UCSD-AML1 (cell line): ENCODE data around the gene TFDP3.

Experiments used
- DNase-seq: peaks from one replicate; lab custom pipeline; 2025; ENCODE audit not compliant: unreplicated experiment; lab: John Stamatoyannopoulos, UW

The TFDP3 gene

DNA sequence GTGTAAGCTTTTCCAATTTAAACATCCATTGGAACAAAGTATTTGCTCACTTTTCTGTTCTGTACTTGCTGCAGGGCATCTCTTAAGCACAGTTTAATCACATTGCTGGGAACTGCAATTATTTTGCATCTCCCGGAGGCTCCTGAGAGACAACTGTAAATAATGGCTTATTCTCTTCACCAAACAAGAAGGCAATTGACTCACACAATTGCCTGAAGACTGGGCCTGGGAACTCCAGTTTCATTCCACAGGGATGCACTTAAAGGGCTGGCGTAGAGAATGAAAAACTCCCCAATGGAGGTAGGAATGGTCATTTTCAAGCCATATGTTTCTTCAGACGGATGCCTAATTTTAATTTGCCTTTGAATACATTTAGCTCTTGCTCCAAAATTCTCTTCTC lies 29.5 kb downstream of the TFDP3 start:
- DNase-seq: no peak

DNA sequence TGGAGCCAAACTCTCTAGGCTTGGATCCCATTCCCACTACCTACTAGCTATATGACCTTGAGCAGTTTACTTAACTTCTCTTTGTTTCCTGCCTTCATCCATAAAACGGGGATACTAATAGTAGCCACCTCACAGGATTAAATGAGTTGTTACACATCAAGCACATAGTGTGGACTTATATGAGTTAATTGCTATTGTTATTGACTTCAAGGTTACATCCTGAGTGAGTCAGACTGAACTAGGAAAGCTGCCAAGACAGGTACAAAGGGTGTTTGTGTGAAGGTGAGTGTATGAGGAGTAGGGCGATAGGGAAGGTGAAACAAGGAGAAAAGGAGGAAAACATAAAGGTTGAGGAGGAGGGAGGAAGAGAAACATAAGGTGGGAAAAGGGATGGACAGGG lies 32.2 kb downstream of the TFDP3 start:
- no peak for DNase-seq

DNA sequence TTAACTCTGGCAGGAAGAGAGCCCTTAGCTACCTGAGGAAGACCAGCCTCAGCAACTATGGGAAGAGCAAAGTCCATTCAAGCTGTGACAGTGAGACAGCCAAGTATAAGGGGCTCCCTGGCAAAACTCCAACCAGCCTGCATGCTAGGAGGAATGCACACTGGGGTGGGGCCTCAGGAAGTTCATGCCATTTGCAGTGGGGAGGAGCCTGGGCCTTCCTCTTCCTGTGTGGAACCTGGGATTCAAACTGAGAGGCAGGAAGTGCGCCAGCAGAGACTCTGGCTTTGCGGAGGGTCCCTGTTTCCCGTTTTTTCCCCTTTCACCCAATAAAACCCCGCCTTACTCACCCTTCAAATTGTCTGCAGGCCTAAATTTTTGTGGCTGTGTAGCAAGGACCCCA lies 33.0 kb downstream of the TFDP3 start:
- DNase-seq: no peak

DNA sequence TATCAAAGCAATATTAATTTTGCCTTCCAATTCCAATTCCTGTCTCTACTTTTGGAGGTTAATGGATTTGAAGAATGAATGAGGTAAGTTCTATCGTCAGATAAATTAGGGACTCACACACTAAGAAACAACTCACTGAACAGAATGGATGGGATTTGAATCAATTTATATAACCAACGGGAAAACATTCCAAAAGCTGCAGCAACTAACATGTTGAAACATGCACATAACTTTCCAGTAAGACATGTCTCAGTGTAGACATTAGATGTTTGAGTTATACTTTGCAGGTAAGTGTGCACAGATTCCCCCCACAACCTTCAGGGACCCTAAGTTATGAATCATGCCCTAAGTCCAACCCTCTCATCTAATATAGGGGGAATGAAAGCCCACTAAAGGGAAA lies 34.3 kb downstream of the TFDP3 start:
- DNase-seq: no peak

DNA sequence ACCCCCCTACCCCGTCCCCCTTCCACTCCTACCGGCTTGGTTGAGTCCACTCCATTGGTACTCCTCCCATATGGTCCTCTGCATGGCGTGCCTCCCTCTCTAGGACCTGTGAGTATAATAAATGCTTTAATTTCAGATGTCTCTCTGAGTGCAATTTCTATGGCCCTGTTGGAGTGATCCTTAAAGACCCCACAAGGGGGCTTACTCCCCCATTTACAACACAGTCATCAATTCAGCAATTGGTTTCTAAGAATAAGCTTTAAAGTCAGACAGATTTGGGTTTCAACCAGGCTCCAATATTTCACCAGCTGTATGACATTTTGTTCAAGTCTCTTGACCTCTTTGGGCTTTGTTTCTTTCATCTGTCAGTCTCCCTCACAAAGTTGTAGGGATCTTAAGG lies 38.7 kb downstream of the TFDP3 start:
- DNase-seq: no peak

DNA sequence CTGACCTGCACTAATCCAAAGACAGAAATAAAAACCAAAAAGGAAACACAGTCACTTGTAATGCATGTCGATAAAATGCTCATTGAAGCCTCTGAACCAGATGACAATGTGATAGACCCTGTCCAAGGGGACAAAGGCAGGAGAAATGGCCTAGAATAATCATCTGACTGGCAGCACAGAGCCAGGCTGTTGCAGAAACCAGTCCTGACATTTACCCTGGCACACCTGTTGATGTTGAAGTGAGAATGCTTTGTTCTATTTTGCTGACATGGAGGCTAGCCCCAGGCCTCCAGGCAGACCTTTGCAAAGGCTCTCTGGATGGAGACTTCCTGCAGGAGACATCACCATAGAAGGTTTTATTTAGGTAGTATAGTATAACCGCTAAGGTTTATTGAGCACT lies 41.0 kb downstream of the TFDP3 start:
- DNase-seq: no peak

DNA sequence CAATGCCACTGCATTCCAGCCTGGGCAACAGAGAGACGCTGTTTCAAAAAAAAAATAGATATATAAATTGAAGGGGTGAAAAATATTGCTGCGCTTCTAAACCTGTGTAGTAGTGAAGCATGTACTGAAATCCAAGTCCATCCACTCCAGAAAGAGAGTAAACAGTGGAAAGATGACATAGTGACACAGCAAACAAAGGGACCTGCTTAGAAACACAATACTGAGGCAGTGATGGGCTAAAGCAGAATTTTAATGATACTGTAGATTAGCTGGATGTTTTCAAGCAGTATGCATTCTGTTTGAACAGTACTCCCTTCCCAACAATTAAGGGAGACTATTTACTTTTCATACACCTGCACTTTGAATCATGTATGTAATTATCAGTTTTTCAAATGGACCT lies 42.5 kb downstream of the TFDP3 start:
- DNase-seq: no peak

DNA sequence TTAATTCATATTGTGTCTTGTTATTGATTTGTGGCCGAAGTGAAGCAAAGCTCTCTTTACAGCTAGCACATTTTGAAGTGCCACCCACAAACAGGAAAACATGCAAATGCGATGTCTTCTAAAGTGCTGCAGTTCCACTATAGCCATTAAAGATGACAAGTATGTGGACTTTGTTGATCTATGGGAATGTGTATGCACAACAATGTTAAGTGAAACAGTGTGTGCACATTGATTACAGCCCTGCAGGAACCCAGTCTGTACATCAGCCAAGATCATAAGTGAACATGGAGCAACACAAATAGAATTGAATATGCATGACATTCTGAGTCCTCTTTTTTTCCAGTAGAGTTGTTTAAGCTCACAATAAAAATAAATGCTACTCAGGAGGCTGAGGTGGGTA lies 43.0 kb downstream of the TFDP3 start:
- no peak for DNase-seq

DNA sequence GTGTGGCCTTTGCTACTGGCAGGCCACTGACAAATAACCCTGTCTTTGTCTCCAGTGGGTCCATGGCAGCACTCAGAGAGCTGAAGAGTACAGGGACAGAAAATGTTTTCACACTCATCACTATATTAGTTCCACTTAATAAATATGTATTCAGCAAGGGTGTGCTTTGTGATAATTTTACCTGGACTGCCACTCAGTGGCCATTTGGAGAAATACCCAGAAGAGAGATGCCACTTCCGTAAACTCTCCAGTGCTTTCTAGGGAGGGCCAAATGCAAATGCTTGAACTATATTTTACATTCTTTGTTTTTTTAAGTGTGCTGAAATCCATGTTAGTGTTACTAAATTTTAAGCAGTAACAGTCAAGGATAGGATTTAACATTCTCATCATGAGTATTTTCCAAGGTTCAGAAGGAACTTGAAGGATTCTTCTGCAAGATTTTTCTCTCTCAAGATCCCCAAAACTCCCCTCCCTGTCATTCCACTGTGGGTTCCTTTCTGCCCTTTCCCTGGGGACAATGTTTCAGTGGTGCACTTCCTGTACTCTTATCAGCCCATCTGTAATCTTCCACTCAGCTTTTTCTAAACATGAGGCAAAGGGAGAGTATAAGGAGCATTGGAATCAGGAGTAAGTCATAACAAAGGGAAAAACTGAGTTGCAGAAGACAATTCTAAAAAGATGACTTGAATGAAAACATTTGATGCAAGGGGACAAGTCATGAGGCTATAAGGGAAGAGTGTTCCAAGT lies 46.0 kb downstream of the TFDP3 start:
- DNase-seq: no peak
